Astrocyte of the hippocampus (primary cell): ENCODE data around the gene CMSS1.

Experiments
- DNase-seq: peaks from one replicate; pipeline ENCODE4 v3.0.0; 2011; ENCODE audit warnings: low read depth, low spot score

The CMSS1 gene

GRCh38 chr3:99874237-99875002 lies 56.8 kb downstream of the CMSS1 start:
- no peak for DNase-seq

- peak; percentile 62 for DNase-seq
Observed at GRCh38 chr3:99875581-99875928, 57.9 kb downstream of the CMSS1 start.

GRCh38 chr3:99875929-99876841 lies 58.5 kb downstream of the CMSS1 start:
- DNase-seq, result peak; percentile 95

GRCh38 chr3:99877031-99877579 lies 59.4 kb downstream of the CMSS1 start:
- DNase-seq, result no peak

GRCh38 chr3:99878005-99878404 lies 60.3 kb downstream of the CMSS1 start:
- DNase-seq, result peak; percentile 79

GRCh38 chr3:99879275-99879674 lies 61.6 kb downstream of the CMSS1 start:
- DNase-seq, result no peak

GRCh38 chr3:99881121-99881524 lies 63.5 kb downstream of the CMSS1 start:
- DNase-seq, result no peak

GRCh38 chr3:99882436-99883137 lies 64.9 kb downstream of the CMSS1 start:
- no peak for DNase-seq

GRCh38 chr3:99883138-99883461 lies 65.4 kb downstream of the CMSS1 start:
- DNase-seq, result no peak

- DNase-seq, result no peak
Observed at GRCh38 chr3:99883693-99884092, 66.0 kb downstream of the CMSS1 start.

- no peak for DNase-seq
Observed at GRCh38 chr3:99884484-99884883, 66.8 kb downstream of the CMSS1 start.

- no peak for DNase-seq
Observed at GRCh38 chr3:99885085-99885484, 67.4 kb downstream of the CMSS1 start.

- DNase-seq, result no peak
Observed at GRCh38 chr3:99885851-99886250, 68.2 kb downstream of the CMSS1 start.

GRCh38 chr3:99891610-99892285 lies 74.1 kb downstream of the CMSS1 start:
- no peak for DNase-seq

GRCh38 chr3:99892332-99892731 lies 74.7 kb downstream of the CMSS1 start:
- no peak for DNase-seq

GRCh38 chr3:99895131-99895696 lies 77.6 kb downstream of the CMSS1 start:
- no peak for DNase-seq

GRCh38 chr3:99895703-99896441 lies 78.2 kb downstream of the CMSS1 start:
- DNase-seq, result peak; percentile 76

GRCh38 chr3:99896482-99896881 lies 78.8 kb downstream of the CMSS1 start:
- DNase-seq, result no peak

- DNase-seq, result no peak
Observed at GRCh38 chr3:99899603-99900002, 81.9 kb downstream of the CMSS1 start.

GRCh38 chr3:99900248-99900647 lies 82.6 kb downstream of the CMSS1 start:
- no peak for DNase-seq
